Left cardiac atrium (tissue), 4 donors: ENCODE data around the gene NEXN. TPM values are rescaled to one million over a fixed set of nuclear protein-coding genes. Genes with fewer than 3 reads are reported as not detected.

Source experiments
- ATAC-seq, 2 donors: fragments of 200-7000 bp; cut with Tn5 transposase; one replicate each; pipeline ENCODE4 v1.9.1; 2020; ENCODE audit warnings: mild to moderate bottlenecking in 2 of 2, moderate library complexity in 2 of 2
- DNase-seq: peaks from one replicate; pipeline ENCODE4 v3.0.0-alpha.2; 2020
- intact Hi-C, 2 donors: fragments of 100-400 bp; cut with DNase I; formaldehyde crosslinking; loops; one replicate each; pipeline versions ENCODE4 v1.14.1 to v1.15.1; 2022 to 2023
- total RNA-seq, 2 donors: library from RNA; stranded (reverse); fragmentation: NEBNext Ultra II Directional; extraction: Animal tissue kit (Norgen Biotek cat#: 25700); gene quantifications; one replicate each; pipeline ENCODE4 v1.2.1, GENCODE V29; 2021
- donor health status: DM: no; HTN: yes; CAD: no.
- donor health status: DM: no; HTN: yes; CAD: no; lungs with severe emphysema.
- donor health status: DM: yes; HTN: yes; CAD: no.
- donor health status: Dilated cardiomyopathy.

Gene NEXN
- total RNA-seq, 2 donors from 2014 or later: 218 to 235 TPM

DNA sequence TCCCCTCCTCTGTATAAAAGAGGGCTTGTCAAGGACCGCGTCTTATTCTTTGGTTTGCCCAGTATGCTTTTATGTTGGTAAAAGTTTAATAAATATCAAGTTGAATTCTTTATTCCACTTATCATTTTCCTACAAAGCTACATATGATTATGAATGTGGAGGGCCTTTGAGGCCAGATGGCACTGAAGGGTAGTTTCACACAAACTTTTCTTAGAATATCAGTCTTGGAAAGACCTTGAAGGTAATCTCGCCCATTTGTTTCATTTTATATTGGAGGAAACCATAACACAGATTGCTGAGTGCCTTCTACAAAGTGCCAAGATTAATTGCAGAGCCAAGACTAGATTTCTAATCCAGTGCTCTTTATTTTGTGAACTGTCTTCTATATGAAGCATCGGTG lies 96.2 kb downstream of the NEXN start:
- DNase-seq (no peak), ATAC-seq (no peak)
- intact Hi-C loops: no loop called here

DNA sequence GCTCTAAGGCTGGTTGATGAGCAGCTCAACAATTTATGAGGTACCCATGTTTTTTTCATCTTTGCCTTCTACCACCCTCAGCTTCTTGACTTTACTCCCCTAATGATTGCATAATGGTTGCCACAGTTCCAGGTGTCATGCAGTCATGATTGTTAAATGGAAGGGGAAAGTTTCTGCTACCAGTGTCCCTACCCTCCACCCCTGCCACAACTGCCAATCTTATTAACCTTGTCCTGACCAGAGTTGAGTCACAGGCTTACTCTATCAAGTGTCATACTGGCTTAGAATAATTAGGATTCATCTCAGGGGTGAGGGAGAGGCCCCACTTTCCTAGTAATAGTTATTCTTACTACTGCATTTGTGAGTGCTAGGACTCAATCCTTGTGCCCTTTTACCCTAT lies 98.4 kb downstream of the NEXN start:
- DNase-seq: no peak
- ATAC-seq: no peak
- intact Hi-C loops: no loop called here

GRCh38 chr1:77987919-77988318 lies 99.5 kb downstream of the NEXN start:
- intact Hi-C loops: no loop called here
- no peak for ATAC-seq
- no peak for DNase-seq

DNA sequence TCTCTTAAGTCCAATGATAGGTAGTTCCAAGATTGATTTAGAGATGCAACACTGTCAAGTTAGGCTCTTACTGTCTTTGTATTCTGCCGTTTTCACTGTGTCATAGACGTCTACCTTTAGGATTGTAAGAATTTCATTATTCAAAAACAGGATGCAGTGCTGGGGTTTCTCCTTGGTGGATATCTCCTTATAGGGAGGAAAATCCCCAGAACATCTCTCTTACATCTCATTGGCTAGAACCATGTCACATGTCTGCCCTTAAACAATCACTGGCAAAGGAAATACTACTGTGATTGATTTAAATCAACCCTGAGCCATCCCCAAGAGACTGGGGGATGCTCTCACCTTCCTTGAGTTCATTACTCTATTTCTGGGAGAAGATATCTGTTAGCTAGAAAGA lies 101.3 kb downstream of the NEXN start:
- no peak for DNase-seq
- intact Hi-C loops: no loop called here

DNA sequence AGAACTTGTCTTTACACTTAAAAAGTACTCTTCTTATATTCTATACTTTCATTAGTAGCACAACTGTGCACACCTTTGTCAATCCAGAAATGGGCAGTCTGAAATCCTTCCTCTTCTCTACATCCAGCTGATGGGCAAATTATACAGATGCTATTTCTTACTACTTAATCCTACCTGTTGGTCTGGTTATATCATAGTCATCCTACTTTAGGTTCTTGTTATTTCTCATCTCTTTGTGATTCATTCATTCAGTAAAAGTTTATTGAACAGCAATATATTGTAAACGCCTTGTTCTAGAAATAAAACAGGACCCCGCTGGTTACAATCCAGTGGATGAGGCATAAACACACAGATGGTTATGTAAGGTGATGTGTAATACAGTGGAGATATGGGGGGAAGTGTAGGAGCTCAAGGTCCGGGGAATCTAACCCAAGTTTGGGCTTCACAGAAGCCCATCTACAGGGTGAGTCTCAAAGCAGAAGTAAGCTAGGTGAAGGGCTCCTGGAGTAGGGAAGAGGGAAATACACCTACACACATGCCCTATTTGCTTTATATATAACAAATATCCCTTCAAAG lies 102.3 kb downstream of the NEXN start:
- ATAC-seq (no peak), DNase-seq (no peak)
- intact Hi-C loops: no loop called here

More for the DNA sequence above, 101.3 kb downstream of the NEXN start:
- ATAC-seq: no peak

DNA sequence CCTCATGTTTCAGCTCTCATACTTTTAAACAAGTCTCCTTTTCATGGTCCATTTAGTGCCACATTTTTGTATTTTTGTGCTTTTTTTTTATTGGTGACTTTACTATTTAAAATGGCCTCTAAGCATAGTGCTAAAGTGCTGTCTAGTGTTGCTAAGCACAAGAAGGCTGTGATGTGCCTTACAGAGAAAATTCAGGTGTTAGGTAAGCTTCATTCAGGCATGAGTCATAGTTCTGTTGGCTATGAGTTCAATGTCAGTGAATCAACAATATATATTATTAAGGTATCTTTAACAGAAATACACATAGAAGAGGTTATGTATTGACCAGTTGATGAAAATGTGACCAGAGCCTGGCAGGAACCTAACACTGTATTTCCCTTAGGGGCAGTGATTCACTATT lies 103.2 kb downstream of the NEXN start:
- intact Hi-C loops: no loop called here
- ATAC-seq: no peak
- DNase-seq: no peak

Other genes starting within 250 kb of the NEXN start
- 10 to 100 TPM; 32.2 to 35.5 TPM for gene ZZZ3, start 206.0 kb upstream of the NEXN start, total RNA-seq
- gene USP33, start 128.8 kb upstream of the NEXN start, total RNA-seq: 10 to 100 TPM; 32.5 to 36.1 TPM
- gene MIGA1, start 109.0 kb upstream of the NEXN start, total RNA-seq: 10 to 100 TPM; 11.1 to 13.9 TPM
- 10 to 100 TPM; 54.3 to 78.5 TPM for gene FUBP1, start 90.4 kb downstream of the NEXN start, total RNA-seq
- 100 to 1,000 TPM in 1 of 2 donors, 10 to 100 TPM in 1; 78.6 to 105 TPM for gene DNAJB4, start 116.3 kb downstream of the NEXN start, total RNA-seq
- gene GIPC2, start 157.3 kb downstream of the NEXN start, total RNA-seq: 1 to 10 TPM; 1.9 to 3.1 TPM